LHCN-M2 (cell line): ENCODE data around the gene APBA2. TPM values are rescaled to one million over a fixed set of nuclear protein-coding genes. Genes with fewer than 3 reads are reported as not detected.
"Not testable (repeated sequence)": the region's sequence is repeated elsewhere in the genome, so short reads cannot be mapped to it uniquely, and the experiment has no call there.

ENCODE experiments used
- DNase-seq: peaks from one replicate; pipeline ENCODE4 v3.0.0-alpha.2; 2012; ENCODE audit warnings: low read depth
- total RNA-seq: library from RNA; depleted of rRNA; stranded (reverse); fragments of >200 nt; gene quantifications from 2 replicates; pipeline ENCODE4 v1.2.3, GENCODE V29; 2014

APBA2 gene
- total RNA-seq, 1 experiment from 2014 or later, result not detected

DNA sequence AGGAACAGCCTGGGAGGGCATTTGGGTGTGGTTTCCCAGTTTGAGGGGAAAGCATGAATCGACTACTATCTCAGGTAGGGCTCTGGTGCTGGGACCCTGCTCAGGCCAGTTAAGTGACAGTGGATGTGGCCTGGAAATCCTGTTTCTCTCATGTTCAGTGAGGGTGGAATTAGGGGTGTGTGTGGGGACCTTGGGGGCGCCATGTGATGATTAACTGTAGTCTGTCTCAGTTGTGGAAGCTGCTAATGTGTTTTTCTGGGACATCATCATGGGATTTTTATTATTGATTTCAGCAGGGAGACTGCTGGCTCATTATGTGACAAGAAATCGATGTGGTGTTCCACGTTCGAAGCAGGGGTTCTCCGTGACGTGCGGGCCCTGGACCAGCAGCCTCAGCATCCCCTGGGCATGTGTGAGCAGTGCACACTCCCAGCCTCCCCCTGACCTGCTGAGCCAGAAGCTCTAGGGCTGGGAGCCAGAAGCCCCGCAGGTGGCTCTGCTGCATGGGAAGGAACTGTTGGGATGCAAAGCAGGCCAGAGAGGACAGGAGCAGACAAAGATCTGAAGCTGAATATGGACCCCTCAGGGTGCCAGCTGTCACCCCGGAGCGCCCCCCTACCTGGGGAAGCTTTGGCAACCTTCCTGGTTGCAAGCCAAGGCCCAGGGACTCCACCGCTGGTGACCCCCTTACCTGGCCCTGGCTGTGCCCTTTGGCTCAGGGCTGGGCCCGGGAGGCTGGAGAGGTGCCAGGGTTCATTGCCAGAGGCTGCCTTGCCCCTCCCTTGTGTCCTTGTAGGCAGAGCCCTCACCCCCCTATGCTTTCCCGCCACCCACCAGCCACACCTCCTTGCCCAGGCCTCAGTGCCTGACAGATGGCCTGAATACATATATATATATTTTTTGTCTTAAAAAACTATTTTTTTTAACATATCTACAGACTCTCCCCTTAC lies 149.8 kb downstream of the APBA2 start:
- DNase-seq, result no peak

DNA sequence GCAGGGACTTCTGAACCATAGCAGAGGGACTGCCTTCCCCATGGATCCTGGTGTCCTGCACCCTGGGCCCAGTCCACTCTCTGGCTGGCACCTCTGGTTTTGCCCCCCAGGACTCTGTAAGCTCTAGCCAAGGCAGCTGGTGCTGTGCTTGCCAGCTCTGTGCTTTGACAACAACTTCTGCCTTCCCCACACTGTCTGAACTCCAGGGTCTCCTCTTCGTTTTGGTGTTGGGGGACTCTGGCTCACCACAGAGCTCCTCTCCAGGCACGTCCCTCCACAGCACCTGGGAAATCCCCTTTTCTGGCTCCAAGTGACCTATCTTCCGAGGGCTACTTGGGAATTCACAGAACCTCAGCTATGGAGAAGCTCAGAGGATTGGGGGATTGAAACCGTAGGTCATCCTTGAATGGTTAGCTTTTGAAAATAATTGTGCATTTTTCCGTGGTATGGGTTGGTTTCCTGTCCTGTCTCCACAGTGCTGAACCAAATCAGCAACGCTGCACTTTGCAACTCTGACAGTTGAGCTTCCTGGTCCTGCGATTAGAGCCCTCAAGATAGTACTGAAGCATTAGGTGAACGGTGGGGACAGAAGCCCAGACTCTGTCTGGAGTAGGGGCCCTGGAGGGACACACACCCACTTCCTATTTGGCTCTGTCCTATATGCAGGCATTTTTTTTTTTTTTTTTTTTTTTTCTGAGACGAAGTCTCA lies 152.4 kb downstream of the APBA2 start:
- no peak for DNase-seq

GRCh38 chr15:29039466-29040369 lies 153.9 kb downstream of the APBA2 start:
- no peak for DNase-seq

- no peak for DNase-seq
Measured at GRCh38 chr15:29040370-29040751, 154.6 kb downstream of the APBA2 start.

DNA sequence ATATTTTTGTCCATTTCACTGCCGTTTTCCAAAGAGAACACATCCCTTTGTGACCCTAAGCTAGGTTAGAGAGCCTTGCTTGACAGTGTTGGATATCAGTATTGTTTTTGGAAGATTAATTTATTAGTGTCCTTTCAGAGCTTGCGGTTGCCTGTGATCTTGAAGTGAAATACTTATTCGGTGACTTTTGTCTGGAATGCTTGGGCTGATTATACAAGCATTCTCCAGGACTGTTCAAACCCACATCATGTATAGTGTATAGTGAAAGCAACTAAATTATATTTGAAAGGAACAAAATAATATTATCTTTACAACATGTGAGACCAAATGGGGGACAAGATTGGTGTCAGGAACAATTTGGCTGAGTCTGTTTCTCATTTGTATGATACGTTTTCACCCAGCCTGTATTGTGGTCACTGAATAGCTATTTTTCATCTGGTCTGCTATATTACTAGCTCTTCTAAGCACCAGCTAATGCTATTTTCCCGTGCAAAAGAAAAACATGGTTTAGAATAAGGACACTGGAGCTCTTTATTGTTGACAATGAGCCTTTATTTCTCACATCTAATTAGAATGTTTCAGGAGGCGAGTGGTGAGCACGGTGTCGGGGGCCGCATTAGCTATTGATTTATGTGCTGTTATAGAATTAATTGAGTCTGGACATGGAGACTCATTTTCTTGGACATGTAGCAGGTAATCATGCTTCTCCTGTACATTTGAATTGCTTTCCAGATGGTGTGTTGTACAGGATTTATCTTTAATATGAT lies 158.1 kb downstream of the APBA2 start:
- DNase-seq, result no peak

DNA sequence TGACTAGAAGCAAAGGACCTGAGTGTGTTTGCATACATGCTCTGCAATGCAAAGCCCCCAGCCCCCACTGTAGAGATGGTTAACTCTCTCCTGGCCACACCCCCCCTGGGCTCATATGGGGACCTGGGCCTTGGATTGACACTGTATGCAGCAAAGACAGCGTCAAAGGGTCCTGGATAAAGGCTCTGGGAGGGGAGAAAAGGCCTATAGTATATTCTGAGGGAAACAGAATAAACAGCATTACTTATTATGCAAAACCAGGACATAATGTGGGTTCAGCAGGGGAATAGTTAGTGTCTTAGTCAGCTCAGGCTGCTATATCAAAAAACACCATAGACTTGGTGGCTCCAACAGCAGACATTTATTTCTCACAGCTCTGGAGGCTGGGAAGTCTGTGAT lies 158.7 kb downstream of the APBA2 start:
- no peak for DNase-seq

DNA sequence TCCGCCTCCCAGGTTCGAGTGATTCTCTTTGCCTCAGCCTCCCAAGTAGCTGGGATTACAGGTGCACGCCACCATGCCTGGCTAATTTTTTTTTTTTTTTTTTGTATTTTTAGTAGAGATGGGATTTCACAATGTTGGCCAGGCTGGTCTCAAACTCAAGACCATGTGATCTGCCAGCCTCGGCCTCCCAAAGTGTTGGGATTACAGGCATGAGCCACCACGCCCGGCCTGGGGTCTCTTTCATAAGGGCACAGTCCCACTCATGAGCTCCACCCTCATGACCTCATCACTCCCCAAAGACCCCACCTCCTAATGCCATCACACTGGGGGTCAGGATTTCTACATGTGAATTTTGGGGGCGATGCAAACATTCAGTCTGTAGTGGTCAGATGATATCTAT lies 159.4 kb downstream of the APBA2 start:
- DNase-seq, result not testable (repeated sequence)

GRCh38 chr15:29045717-29046116 lies 159.9 kb downstream of the APBA2 start:
- DNase-seq, result peak; percentile 5

- no peak for DNase-seq
Measured at GRCh38 chr15:29046281-29046810, 160.6 kb downstream of the APBA2 start.

DNA sequence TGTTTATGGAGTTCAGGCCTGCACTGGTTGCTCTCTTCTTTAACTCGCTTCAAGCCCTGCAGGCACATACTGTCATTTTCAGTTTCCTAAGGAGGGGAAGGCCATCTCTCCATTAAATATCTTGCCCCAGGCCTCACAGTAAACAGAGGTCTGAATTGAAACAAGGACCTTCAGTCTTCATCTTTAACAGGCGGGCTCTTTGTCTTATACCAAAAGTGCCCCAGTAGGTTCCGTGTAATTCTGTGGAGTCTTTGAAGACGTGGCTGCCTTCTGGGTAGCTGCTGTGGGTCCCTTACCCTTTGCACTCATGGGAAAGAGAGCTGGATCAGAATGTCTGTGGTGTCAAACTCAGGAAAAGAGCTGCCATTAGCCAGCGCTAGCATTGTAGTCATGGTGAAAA lies 161.2 kb downstream of the APBA2 start:
- no peak for DNase-seq

GRCh38 chr15:29048011-29048410 lies 162.2 kb downstream of the APBA2 start:
- DNase-seq, result no peak

DNA sequence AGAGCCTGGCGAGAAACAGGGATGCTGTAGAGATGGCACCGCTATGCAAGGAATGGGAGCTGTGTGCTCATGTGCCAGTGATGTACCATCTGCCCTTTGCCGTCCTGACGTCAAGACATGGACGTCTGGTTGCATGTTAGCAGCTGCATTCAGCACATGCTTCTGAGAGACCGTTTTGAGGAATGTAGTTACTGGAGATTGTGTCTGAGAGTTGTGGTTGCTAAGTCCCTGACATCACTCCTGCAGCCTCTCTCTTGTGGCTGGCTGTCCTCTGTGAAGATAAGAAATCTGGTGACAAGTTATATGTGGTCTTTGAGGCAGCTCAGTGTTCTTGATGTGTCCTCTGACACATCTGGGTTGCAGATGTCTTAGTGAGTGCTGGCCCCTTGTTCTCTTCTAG lies 165.1 kb downstream of the APBA2 start:
- DNase-seq, result no peak

DNA sequence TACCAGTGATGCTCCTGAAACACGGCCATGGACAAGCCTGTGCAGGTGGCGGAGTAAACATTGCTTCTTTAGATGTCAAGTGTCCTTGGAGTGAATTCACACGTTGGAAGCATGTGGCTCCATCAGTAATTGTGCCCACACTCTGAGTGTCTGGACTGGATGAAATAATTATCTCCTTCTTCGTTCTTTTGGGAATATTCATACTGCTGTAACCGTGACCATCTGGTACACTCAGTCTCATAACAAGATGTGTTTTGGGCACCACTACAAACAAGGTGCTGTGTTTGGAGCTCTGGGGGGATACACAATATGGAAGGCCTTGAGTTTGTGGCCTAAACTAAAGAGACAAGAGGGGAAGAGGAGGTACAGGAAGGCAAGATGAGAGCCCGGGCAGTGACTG lies 165.6 kb downstream of the APBA2 start:
- no peak for DNase-seq

DNA sequence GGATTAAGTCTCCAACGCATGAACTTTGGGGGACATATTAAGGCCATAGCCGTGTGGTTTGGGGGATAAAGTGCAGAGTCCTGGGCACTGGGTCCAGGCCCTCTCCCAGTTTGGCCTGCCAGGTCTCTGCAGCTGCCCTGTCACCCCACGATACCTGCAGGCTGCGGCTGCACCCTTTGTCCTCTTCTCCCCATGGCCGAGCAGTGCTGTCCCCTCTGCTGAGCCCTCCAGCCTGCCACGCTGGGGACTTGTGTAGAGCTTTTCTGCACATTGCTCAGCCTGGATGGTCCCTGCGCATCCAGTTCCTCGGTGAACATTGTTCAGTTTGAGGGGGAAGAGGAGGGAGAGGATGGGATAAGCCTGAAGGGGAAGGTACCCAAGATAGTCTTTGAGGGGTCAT lies 167.2 kb downstream of the APBA2 start:
- no peak for DNase-seq

DNA sequence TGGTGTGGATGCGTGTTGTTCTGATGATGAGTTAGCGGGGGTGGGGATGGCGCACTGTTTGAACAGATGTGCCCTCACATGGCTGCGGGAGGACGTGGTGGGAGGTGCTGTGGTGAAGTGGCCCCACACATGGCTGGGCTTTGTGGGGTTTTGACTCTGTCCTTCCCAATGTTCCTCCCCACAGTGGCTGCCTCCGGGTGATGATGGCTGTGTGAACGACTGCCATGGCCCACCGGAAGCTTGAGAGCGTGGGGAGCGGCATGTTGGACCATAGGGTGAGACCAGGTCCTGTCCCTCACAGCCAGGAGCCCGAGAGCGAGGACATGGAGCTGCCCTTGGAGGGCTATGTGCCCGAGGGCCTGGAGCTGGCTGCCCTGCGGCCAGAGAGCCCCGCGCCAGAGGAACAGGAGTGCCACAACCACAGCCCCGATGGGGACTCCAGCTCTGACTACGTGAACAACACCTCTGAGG lies 167.9 kb downstream of the APBA2 start:
- no peak for DNase-seq

DNA sequence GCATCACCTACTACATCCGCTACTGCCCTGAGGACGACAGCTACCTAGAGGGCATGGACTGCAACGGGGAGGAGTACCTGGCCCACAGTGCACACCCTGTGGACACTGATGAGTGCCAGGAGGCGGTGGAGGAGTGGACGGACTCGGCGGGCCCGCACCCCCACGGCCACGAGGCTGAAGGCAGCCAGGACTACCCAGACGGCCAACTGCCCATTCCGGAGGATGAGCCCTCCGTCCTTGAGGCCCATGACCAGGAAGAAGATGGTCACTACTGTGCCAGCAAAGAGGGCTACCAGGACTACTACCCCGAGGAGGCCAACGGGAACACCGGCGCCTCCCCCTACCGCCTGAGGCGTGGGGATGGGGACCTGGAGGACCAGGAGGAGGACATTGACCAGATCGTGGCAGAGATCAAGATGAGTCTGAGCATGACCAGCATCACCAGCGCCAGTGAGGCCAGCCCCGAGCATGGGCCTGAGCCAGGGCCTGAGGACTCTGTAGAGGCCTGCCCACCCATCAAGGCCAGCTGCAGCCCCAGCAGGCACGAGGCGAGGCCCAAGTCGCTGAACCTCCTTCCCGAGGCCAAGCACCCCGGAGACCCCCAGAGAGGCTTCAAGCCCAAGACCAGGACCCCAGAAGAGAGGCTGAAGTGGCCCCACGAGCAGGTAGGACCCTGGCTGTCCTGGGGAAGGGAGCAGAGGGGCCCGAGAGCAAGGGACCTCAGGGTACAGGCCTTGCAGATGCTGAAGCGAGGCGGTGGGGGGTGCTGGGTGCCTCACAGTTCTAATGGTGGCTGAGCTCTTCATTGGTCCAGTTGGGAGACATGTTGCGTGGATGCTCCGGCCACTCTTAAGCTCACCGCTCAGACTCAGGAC lies 168.6 kb downstream of the APBA2 start:
- DNase-seq, result no peak

DNA sequence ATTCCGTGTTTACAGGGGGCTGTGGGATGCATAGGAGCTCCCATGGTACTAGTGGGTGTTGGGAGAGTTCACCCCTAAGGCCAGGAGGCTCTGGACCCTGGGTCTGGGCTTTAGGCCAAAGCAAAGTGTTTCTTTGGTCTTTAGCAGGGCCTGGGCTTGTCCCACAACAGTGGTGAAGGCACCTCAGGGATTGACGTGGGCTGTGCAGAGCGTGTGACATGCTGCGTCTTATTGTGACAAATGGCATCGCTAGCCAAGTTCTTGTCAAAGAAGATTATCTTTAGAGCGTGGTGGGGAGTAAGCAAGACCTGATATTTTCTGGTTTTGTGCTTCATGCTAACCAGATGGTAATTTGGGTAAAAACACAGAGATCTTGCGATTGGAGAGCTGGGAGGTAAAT lies 170.1 kb downstream of the APBA2 start:
- DNase-seq, result no peak

GRCh38 chr15:29056839-29057450 lies 171.2 kb downstream of the APBA2 start:
- no peak for DNase-seq

DNA sequence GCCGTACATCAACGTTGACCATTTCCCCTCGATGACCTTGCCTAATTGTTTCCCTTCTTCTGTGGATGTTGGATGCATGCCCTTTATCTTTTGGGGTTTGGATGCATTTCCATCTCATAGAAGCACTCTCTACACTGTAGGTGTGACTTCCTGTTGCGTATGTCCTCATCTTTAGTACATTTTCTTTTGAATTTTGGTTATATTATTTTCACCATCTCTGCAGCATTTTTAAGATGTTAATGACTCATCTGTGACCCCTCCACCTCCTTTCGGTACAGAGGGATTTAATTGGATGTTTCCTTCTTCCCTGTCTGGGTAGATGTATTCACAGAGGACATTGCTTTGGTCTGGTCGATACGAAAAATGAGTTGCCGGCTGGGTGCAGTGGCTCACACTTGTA lies 172.1 kb downstream of the APBA2 start:
- no peak for DNase-seq
